AG04449 (cell line): ENCODE results near the gene ZNF775.
A peak's percentile ranks its signal among the peaks of the same experiment; 100 is the strongest.

Source experiments
- CTCF ChIA-PET: fragments of 350-600 bp; formaldehyde crosslinking; extraction: SDS; loops from one replicate; lab custom pipeline; 2021; ENCODE audit warnings: antibody characterized with exemption; lab: Yijun Ruan, JAX
- POLR2A ChIA-PET: fragments of 400-600, 350-600 bp; formaldehyde crosslinking; extraction: SDS; loops from one replicate; lab custom pipeline; 2020; ENCODE audit warnings: antibody characterized with exemption, inconsistent platforms; lab: Yijun Ruan, JAX
- DNase-seq: peaks from one replicate; pipeline ENCODE4 v3.0.0-alpha.2; 2010; ENCODE audit warnings: low read depth, low spot score
- H3K4me3 ChIP-seq: 2 replicates; pipeline ENCODE4 v1.5.1; 2011; ENCODE audit warnings: low read depth, mild to moderate bottlenecking, control low read depth, low read length
- TF ChIP-seq, protein P1 (sequence below): IDR thresholded peaks from one replicate; pipeline ENCODE4 v1.5.1; 2011; ENCODE audit warnings: mild to moderate bottlenecking, moderate library complexity, low read length, control low read depth, inconsistent platforms; ENCODE audit not compliant: insufficient read depth; ENCODE audit errors: missing control alignments

Gene ZNF775

DNA sequence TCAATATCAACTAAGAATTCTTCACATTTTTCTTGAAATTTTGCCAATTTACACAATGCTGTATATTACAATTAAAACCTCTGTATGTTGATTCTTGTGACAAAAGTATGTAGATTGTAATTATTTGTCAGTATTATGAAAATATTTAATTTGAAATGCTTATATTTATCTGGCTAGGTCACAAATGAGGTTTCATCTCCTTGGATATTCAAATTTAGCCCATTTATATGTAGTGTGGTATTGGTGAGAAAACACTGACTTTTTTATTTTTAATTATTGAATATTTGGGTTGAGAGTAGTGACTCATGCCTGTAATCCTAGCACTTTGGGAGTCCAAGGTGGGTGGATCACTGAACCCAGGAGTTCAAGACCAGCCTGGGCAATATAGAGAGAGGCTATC, 34.8 kb upstream of the ZNF775 start:
- CTCF ChIA-PET: interaction anchor here (0.9 kb wide), 1 partner anchor 13 kb away, joined by 4 read pairs; no protein-coding TSS in a partner anchor
- POLR2A ChIA-PET: no interaction called here
- TF ChIP-seq, protein P1, sequence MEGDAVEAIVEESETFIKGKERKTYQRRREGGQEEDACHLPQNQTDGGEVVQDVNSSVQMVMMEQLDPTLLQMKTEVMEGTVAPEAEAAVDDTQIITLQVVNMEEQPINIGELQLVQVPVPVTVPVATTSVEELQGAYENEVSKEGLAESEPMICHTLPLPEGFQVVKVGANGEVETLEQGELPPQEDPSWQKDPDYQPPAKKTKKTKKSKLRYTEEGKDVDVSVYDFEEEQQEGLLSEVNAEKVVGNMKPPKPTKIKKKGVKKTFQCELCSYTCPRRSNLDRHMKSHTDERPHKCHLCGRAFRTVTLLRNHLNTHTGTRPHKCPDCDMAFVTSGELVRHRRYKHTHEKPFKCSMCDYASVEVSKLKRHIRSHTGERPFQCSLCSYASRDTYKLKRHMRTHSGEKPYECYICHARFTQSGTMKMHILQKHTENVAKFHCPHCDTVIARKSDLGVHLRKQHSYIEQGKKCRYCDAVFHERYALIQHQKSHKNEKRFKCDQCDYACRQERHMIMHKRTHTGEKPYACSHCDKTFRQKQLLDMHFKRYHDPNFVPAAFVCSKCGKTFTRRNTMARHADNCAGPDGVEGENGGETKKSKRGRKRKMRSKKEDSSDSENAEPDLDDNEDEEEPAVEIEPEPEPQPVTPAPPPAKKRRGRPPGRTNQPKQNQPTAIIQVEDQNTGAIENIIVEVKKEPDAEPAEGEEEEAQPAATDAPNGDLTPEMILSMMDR: no peak
- no peak for DNase-seq
- no peak overlapping the region for H3K4me3 ChIP-seq

DNA sequence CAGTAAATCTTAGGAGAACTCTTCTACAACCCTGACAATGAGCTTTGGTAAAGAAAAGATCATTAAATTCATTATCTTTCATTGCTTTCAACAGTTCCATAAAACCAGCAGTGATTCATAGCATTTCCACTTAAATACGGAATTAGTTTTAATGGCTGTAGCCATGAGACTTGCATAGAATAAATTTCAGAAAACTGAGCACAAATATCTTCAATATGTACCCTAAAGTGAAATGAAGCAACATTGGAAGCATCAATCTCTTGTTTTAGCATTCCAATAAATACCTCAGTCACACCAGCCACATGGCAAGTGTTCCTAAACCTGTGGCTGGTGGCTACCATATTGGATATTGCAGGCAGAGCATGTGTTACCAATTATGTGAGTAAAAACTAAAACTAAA, 34.1 kb upstream of the ZNF775 start:
- ChIA-PET POLR2A (no interaction called here), CTCF (interaction anchor here (3.1 kb wide), 1 partner anchor 11 kb away, joined by 15 read pairs; no protein-coding TSS in a partner anchor)
- TF ChIP-seq, protein P1: no peak

DNA sequence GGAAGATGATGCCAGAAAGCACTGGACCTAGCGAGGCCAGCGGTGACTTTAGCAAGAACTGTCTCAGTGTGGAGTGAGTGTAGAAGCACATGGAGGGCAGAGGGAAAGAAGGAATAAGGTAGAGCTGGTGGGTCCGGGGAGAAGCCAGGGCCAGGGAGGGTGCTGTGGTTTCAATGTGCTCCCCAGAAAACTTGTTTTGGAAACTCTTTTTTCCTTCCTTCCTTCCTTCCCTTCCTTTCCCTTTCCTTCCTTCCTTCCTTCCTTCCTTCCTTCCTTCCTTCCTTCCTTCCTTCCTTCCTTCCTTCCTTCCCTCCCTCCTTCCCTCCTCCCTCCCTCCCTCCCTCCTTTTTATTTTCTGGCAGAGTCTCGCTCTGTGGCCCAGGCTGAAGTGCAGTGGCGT, 32.2 kb upstream of the ZNF775 start:
- no peak for DNase-seq
- POLR2A ChIA-PET: no interaction called here
- TF ChIP-seq, protein P1: no peak
- CTCF ChIA-PET: interaction anchor here (3.1 kb wide), 1 partner anchor 9 kb away, joined by 15 read pairs; no protein-coding TSS in a partner anchor
- H3K4me3 ChIP-seq: no peak overlapping the region

More for the DNA sequence above, 34.1 kb upstream of the ZNF775 start:
- no peak for DNase-seq
- H3K4me3 ChIP-seq: no peak overlapping the region

DNA sequence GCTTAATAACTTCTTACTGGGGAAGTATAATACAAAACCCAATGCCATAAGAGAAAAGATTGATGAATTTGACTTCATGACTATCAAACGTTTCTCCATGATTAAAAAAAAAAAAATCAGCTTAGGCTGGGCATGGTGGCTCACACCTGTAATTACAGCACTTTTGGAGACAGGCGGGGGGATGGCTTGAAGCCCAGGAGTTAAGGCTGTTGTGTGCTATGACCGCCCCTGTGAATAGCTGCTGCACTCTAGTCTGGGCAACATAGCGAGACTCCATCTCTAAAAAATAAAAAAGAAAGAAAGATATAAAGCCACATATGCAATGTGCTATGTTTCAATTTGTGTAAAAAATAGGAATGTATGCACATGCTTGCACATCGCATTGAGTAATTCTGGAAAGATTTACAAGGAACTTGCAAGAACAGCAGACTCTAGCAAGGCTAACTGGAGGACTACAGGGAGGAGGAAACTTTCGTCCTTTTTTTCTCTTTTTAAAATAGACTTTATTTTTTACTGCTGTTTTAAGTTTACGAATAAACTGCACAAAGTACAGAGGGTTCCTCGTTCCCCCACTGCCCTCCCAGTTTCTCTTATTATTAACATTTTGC, 27.4 kb upstream of the ZNF775 start:
- H3K4me3 ChIP-seq: no peak overlapping the region
- DNase-seq: peak; percentile 16
- TF ChIP-seq, protein P1: no peak
- ChIA-PET POLR2A (no interaction called here), CTCF (no interaction called here)

DNA sequence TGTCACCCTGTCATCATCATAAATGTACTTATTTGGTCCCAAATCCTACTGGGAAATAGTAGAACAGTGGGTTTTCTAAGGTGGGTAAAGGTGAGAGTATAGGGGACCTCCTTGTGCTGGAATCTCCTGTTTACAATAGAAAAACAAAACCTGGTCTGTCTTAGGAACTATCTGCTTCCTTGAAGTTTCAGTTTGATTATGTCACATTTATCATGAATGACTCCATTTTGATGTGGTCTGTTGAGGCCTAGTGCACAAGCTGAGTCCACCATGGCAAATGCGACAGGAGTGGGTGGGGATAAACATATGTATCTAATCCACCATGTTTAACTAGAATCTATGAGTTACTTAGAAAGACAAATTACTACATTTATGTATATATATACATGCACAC, 23.5 kb upstream of the ZNF775 start:
- DNase-seq: no peak
- H3K4me3 ChIP-seq: no peak overlapping the region
- POLR2A ChIA-PET: no interaction called here
- CTCF ChIA-PET: interaction anchor here (0.8 to 4.1 kb wide), 15 partner anchors 8 to 93 kb away, joined by 3 to 39 read pairs (median 5); partner anchors contain the start of gene REPIN1
- TF ChIP-seq, protein P1: no peak

DNA sequence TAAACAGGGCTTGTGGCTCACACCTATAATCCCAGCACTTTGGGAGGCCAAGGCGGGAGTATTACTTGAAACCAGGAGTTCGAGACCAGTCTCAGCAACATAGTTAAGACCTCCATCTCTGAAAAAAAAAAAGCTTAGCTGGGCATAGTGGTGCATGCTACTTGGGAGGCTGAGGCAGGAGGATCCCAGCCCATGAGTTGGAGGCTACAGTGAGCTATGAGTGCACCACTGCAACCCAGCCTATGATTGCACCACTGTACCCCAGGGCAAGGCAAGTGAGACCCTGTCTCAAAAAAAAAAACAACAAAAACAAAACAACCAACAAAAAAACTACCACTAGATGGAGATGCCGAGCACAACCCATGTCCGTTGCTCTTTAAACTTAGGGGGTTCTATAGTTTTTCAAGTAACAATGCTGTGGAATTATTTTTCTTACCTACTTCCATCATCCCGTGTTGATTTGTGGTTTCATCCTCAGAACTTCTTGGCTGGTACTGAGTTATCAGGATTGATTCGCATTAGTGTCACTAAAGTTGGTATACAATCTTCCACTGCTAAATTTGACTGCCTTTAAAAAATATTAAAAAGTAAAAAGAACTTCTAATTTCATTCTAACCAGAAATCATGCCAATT, 22.7 kb upstream of the ZNF775 start:
- no peak for DNase-seq
- H3K4me3 ChIP-seq: no peak overlapping the region
- CTCF ChIA-PET: interaction anchor here (0.7 to 4.1 kb wide), 16 partner anchors 10 to 92 kb away, joined by 3 to 39 read pairs (median 5); partner anchors contain the start of gene REPIN1
- POLR2A ChIA-PET: no interaction called here
- TF ChIP-seq, protein P1: peak; percentile 49
